Osteocyte (in vitro differentiated cells): ENCODE results near the gene FAM72A. TPM values are rescaled to one million over a fixed set of nuclear protein-coding genes. Genes with fewer than 3 reads are reported as not detected.
"Not testable (repeated sequence)": the region's sequence is repeated elsewhere in the genome, so short reads cannot be mapped to it uniquely, and the experiment has no call there.

ENCODE experiments used
- DNase-seq: peaks from one replicate; pipeline ENCODE4 v3.0.0; 2021; ENCODE audit warnings: mixed read lengths; ENCODE audit not compliant: unreplicated experiment; ENCODE audit errors: extremely low spot score
- H3K27ac Mint-ChIP-seq: one replicate; pipeline ENCODE4 v1.8.0; 2021; ENCODE audit warnings: mild to moderate bottlenecking, mixed read lengths; ENCODE audit not compliant: unreplicated experiment
- H3K27me3 Mint-ChIP-seq: one replicate; pipeline ENCODE4 v1.8.0; 2021; ENCODE audit warnings: mixed read lengths; ENCODE audit not compliant: unreplicated experiment
- H3K36me3 Mint-ChIP-seq: one replicate; pipeline ENCODE4 v1.8.0; 2021; ENCODE audit warnings: mixed read lengths; ENCODE audit not compliant: unreplicated experiment
- H3K4me1 Mint-ChIP-seq: one replicate; pipeline ENCODE4 v1.8.0; 2021; ENCODE audit warnings: mixed read lengths; ENCODE audit not compliant: unreplicated experiment
- H3K4me3 Mint-ChIP-seq: one replicate; pipeline ENCODE4 v1.8.0; 2021; ENCODE audit warnings: mild to moderate bottlenecking, moderate library complexity, mixed read lengths; ENCODE audit not compliant: unreplicated experiment
- H3K9me3 Mint-ChIP-seq: one replicate; pipeline ENCODE4 v1.8.0; 2021; ENCODE audit warnings: mixed read lengths; ENCODE audit not compliant: unreplicated experiment
- total RNA-seq: library from RNA; stranded (reverse); gene quantifications from 2 replicates; pipeline ENCODE4 v1.2.1, GENCODE V29; 2021
- TF ChIP-seq, protein P1 (sequence below): fragments of 200-600 bp; sonication (generic); IDR thresholded peaks from 2 replicates; pipeline ENCODE4 v1.5.0; 2021; ENCODE audit warnings: antibody characterized with exemption, mild to moderate bottlenecking, moderate library complexity

The FAM72A gene
- total RNA-seq, 1 donor from 2014 or later: 3.2 TPM

DNA sequence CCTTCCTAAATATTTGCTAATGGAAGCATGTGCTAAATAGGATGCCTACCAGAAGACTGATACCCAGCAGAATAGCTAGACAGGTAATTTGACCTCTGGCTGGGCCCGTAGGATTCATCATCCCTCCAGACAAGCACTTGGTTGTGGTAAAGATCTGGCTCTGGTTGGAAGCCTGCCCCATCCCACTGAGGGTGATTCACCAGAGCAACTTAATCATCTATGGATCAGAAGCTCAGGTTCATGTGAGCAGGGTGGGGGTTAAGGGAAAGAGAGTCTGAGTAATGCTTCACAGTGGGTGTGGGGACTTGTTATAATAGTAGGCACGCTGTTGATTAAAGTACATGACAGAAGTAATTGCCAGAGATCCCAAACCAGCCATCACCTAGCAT is 26.5 kb downstream of the FAM72A start:
- not testable (repeated sequence) for DNase-seq, H3K27me3 Mint-ChIP-seq, H3K36me3 Mint-ChIP-seq, H3K4me1 Mint-ChIP-seq, H3K4me3 Mint-ChIP-seq, H3K27ac Mint-ChIP-seq, H3K9me3 Mint-ChIP-seq

DNA sequence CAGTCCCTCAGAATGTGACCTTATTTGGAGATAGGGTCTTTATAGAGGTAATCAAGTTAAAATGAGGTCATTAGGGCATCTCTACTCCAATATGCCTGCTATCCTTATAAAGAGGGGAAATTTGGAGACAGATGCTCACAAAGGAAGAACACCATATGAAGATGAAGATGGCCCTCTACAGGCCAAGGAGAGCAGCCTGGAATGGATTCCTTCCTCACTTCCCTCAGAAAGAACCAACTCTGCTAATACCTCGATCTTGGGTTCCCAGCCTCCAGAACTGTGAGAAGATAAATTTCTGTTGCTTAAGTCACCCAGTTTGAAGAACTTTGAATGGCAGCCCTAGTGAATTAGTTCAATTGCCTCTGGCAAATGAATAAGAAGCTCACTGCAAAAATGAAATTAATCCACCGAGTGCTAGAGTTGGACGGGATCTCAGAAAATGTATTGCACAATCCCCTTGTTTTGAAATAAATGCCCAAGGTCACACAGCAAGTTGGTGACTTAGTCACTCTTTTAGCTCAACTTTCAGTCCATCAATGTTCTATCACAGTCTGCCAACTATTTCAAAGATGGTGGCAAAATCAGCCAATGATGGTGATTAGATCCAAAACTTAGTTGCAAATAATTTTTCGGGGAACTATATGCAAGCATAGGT is 27.1 kb downstream of the FAM72A start:
- H3K27me3 Mint-ChIP-seq, DNase-seq, H3K27ac Mint-ChIP-seq, H3K4me3 Mint-ChIP-seq, H3K4me1 Mint-ChIP-seq, H3K36me3 Mint-ChIP-seq, H3K9me3 Mint-ChIP-seq: not testable (repeated sequence)
- TF ChIP-seq, protein P1, sequence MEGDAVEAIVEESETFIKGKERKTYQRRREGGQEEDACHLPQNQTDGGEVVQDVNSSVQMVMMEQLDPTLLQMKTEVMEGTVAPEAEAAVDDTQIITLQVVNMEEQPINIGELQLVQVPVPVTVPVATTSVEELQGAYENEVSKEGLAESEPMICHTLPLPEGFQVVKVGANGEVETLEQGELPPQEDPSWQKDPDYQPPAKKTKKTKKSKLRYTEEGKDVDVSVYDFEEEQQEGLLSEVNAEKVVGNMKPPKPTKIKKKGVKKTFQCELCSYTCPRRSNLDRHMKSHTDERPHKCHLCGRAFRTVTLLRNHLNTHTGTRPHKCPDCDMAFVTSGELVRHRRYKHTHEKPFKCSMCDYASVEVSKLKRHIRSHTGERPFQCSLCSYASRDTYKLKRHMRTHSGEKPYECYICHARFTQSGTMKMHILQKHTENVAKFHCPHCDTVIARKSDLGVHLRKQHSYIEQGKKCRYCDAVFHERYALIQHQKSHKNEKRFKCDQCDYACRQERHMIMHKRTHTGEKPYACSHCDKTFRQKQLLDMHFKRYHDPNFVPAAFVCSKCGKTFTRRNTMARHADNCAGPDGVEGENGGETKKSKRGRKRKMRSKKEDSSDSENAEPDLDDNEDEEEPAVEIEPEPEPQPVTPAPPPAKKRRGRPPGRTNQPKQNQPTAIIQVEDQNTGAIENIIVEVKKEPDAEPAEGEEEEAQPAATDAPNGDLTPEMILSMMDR: peak; percentile 6

DNA sequence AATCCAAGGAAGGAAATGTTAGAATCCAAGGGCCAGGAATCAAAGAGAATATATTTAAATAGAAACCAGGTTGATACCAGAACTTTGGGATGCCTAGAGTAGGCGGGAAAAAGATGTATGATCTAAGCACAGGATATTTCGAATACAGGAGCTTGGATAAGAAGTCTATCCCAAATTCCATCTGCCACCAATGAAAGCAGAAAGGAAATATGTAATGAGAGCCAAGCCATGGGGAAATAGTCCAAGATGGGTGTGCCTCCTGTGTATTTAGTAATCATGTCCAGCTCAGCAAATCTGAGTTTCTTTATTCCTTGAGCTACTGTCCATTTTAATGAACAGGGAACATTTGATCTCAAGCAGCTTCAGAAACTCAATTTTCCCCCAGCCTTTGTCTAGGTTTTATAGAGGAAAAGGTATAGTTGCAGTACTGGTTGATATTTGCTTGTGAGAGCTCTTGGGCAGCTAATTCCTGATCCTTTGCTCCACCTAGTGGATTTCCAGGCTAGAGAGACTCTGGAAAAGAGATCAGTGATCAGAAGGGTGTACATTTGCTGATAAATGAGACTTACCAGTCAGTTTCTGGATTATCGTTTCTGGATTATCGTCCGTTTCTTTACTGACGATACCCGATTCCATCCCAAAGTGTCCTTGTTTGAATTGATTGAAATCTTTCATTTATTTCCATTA is 28.3 kb downstream of the FAM72A start:
- H3K4me3 Mint-ChIP-seq, H3K4me1 Mint-ChIP-seq, H3K9me3 Mint-ChIP-seq, H3K36me3 Mint-ChIP-seq, DNase-seq, H3K27ac Mint-ChIP-seq, H3K27me3 Mint-ChIP-seq: not testable (repeated sequence)
- TF ChIP-seq, protein P1: peak; percentile 47

DNA sequence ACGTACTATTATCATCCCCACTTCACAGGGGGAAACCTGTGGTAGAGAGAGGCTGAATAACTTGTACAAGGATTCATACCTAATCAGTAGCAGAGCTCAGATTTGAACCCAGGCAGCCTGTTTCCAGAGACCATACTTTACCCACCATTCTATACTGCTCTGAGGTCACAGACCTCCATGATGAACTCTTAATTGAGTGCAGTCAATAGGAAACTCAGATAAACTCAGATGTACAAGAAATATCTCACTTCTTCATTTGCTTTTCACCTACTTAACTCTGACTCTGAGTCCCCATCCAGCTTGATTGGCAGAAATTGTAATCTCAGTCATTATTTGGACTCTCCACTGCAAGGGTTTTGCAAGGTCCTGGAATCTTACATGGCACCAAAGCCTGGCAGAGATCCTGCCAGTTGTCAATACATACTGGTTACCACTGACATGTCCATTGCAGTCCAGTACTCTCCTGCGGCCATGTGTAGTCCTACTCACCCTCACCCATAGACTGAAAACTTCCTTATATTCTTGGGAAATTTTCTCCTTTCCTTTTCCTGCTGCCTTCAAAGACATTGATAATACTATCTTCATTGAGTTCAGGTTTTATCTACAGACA is 29.4 kb downstream of the FAM72A start:
- not testable (repeated sequence) for H3K4me1 Mint-ChIP-seq, DNase-seq, H3K36me3 Mint-ChIP-seq, H3K9me3 Mint-ChIP-seq, H3K27ac Mint-ChIP-seq, H3K4me3 Mint-ChIP-seq, H3K27me3 Mint-ChIP-seq

DNA sequence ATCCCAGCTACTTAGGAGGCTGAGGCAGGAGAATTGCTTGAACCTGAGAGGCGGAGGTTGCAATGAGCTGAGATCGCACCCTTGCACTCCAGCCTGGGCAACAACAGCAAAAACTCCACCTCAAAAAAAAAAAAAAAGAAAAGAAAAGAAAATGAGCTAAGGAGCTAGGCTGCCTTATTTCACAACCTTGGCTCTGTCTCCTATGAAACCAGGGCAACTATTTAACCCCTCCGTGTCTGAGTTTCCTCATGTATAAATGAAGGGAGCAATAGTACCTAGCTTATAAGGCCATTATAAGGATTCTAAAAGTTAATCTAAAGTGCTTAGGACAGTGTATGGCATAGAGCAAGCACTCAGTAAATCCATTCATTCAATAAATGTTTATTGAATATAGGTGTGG is 32.8 kb downstream of the FAM72A start:
- not testable (repeated sequence) for H3K27ac Mint-ChIP-seq, H3K9me3 Mint-ChIP-seq, H3K4me3 Mint-ChIP-seq, H3K36me3 Mint-ChIP-seq, H3K4me1 Mint-ChIP-seq, H3K27me3 Mint-ChIP-seq, DNase-seq

DNA sequence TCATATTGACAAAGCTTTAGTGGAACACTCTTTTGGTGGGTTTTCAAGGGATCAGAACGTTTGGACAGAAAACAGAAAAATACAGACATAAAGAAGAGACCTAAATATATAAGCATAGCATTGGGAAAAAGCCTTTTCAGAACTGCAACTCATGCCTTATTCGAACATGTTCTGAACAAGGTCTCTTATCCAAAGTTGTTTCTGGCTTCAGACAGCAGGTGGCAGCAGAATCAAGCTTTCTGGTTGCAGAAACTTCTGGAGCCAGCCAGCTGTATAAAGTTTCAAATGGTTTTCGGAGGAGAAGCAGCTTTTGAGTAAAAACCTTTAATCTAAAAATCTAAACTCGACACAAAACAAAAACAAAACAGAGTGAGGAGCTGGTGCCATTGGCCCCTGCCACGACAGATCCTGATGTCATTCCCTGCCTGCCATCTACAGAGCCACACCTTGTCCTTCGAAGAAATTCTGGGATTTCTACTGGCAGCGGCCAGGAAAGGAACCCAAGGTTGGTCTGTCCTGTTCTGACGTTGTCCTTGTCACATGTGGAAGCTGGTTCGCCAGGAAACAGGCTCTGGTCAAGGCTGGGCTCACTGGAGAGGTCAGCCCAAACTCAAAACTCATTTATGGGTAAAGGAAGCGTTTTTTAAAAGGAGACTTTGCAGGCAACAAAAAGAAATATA is 35.1 kb downstream of the FAM72A start:
- not testable (repeated sequence) for H3K4me3 Mint-ChIP-seq, H3K9me3 Mint-ChIP-seq, H3K27ac Mint-ChIP-seq, H3K36me3 Mint-ChIP-seq, H3K4me1 Mint-ChIP-seq, H3K27me3 Mint-ChIP-seq, DNase-seq
- TF ChIP-seq, protein P1: peak; percentile 44
